ENCODE data around the gene UBE2U. TPM values are rescaled to one million over a fixed set of nuclear protein-coding genes. Genes with fewer than 3 reads are reported as not detected.

Gene UBE2U
- total RNA-seq, 1 experiment from 2014 or later, result not detected

DNA sequence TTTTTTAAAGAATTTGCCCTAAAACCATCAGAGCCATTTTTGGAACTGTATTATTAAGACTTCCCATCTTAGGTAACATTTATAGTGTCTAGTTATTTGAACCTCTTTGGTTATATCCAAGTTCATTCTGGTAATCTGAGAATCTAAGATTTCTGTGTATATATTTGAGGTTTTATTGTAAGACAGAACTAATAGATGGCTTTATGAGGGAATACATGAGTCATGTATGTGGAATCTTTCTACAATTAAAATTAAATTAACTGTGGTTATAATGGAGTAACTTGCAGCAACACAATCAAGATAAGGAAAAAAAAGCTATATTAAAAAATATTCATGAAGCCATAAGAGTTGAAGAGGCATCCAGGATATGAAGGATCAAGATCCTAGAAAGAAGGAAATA, 92.1 kb downstream of the UBE2U start:
- intact Hi-C loops (cut with micrococcal nuclease), result no loop called here
- ChIA-PET POLR2A (no interaction called here), CTCF (no interaction called here), RAD21 (ENCODE audit: low non-redundant PET in 1 of 2, low total read pairs in 2 of 2, uncharacterized antibody in 2 of 2, unreplicated experiment in 2 of 2) (no interaction called here)
- Histone ChIP-seq H4K20me1 (ENCODE audit: insufficient read depth) (no peaks in the 10 kb centered on the region), H3K9ac (ENCODE audit: low read length) (no peak overlapping the region), H2AFZ (ENCODE audit: low read depth, low read length, poor library complexity, severe bottlenecking) (no peak overlapping the region), H3K79me2 (ENCODE audit: insufficient read depth, low read length) (no peaks in the 10 kb centered on the region), H3K36me3 (ENCODE audit: control insufficient read depth in 1 of 2, insufficient read depth in 2 of 2, low read length in 2 of 2) (no peaks in the 10 kb centered on the region), H3K27ac (ENCODE audit: low read depth, low read length) (no peak overlapping the region), H3K27me3 (ENCODE audit: insufficient read depth, low read length) (no peaks in the 10 kb centered on the region), H3K4me3 (replicated peaks in 1 of 2; ENCODE audit: low read depth in 1 of 2, low read length in 2 of 2) (no peak overlapping the region), H3K9me2 (ENCODE audit: insufficient read depth) (no peaks in the 10 kb centered on the region), H3K9me3 (ENCODE audit: control insufficient read depth in 1 of 2, insufficient read depth in 1 of 2, low read depth in 1 of 2, low read length in 2 of 2) (no peaks in the 10 kb centered on the region), H3K4me1 (ENCODE audit: control insufficient read depth in 1 of 2, insufficient read depth in 2 of 2, low read length in 2 of 2) (no peaks in the 10 kb centered on the region), H3K4me2 (ENCODE audit: low read length) (no peak overlapping the region)
- TF ChIP-seq ELF1 (IDR thresholded peaks at IDR 0.05; ENCODE audit: borderline replicate concordance, low read depth) (no peak), TCF7L2 (IDR thresholded peaks at IDR 0.05; ENCODE audit: borderline replicate concordance, extremely low read depth, insufficient read depth, insufficient read length) (no peak), CBX3 (IDR thresholded peaks at IDR 0.05; ENCODE audit: low read depth) (no peak), RAD21 (IDR thresholded peaks at IDR 0.05; ENCODE audit: low read depth) (no peak), SRF (IDR thresholded peaks at IDR 0.05; ENCODE audit: low read depth) (no peak), ZFX (IDR thresholded peaks at IDR 0.05) (no peak), EZH2phosphoT487 (IDR thresholded peaks at IDR 0.05; ENCODE audit: borderline replicate concordance) (no peak), YY1 (IDR thresholded peaks at IDR 0.05; ENCODE audit: extremely low read depth, insufficient replicate concordance, low read depth, low read length) (no peak), SP1 (IDR thresholded peaks at IDR 0.05; ENCODE audit: low read depth) (no peak), JUND (IDR thresholded peaks at IDR 0.05) (no peak), EZH2 (IDR thresholded peaks at IDR 0.05) (no peak)
- TF ChIP-seq, protein P1, sequence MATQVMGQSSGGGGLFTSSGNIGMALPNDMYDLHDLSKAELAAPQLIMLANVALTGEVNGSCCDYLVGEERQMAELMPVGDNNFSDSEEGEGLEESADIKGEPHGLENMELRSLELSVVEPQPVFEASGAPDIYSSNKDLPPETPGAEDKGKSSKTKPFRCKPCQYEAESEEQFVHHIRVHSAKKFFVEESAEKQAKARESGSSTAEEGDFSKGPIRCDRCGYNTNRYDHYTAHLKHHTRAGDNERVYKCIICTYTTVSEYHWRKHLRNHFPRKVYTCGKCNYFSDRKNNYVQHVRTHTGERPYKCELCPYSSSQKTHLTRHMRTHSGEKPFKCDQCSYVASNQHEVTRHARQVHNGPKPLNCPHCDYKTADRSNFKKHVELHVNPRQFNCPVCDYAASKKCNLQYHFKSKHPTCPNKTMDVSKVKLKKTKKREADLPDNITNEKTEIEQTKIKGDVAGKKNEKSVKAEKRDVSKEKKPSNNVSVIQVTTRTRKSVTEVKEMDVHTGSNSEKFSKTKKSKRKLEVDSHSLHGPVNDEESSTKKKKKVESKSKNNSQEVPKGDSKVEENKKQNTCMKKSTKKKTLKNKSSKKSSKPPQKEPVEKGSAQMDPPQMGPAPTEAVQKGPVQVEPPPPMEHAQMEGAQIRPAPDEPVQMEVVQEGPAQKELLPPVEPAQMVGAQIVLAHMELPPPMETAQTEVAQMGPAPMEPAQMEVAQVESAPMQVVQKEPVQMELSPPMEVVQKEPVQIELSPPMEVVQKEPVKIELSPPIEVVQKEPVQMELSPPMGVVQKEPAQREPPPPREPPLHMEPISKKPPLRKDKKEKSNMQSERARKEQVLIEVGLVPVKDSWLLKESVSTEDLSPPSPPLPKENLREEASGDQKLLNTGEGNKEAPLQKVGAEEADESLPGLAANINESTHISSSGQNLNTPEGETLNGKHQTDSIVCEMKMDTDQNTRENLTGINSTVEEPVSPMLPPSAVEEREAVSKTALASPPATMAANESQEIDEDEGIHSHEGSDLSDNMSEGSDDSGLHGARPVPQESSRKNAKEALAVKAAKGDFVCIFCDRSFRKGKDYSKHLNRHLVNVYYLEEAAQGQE (IDR thresholded peaks at IDR 0.05; ENCODE audit: low read depth), result no peak
- ATAC-seq, result no peak
- DNase-seq (ENCODE audit: low read depth, low spot score), result no peak
- BruUV-seq (replicated peaks), result no TSS peak
